Measurements from ENCODE around the gene FAM107A. TPM values are rescaled to one million over a fixed set of nuclear protein-coding genes. Genes with fewer than 3 reads are reported as not detected.

FAM107A gene
- total and polyA plus RNA-seq, 2 of the 13 experiments (the other 11 are each of a cell fraction or from before 2014, with no cell fraction given) = not detected

DNA sequence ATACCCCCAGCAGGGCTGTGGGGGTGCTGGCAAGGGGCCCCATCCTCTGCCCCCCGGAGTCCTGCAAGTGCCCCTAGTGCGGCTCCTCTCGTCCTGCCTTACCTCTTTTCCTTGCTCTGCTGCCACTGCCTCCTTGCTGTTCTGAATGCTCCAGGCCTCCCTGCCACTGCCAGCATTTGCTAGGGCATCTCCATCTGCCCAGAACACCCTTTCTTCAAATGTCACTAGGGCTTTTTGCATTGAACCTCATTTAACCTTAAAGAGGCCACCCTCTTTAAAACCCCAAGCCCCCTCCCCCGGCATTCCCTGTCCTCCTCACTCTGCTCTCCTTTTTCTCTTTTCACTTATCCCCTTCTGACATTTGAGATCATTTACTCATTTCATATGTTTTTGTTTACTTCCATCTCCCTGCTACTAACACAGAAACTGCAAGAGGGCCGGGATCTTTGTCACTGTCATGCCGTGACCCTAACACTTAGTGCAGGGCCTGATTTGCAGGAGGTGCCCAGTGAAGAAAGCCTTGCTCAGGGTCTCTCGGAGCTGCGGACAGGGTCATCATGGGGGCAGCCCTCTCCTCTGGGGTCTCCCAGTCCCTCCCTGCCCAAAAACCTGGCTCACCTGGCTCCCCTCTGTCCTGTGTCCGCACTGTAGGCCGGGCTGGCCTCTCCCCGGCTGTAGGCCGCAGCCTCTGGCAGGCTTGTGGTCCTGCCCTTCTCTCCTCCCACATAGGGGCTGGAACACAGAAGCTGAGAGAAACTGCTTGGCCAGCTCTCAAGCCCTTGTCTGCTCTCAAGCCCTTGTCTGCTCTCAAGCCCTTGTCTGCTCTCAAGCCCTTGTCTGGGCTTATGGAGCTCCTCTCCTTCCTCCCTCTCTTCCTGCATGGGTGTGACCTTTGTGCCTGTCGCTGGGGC, 40.4 kb downstream of the FAM107A start, which contains the start of gene ACOX2 (continued):
- TF ChIP-seq, protein P1, sequence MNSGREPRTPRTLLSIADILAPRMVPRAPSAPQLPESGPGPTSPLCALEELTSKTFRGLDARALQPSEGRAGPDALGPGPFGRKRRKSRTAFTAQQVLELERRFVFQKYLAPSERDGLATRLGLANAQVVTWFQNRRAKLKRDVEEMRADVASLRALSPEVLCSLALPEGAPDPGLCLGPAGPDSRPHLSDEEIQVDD (CRISPR knock-in tag; IDR thresholded peaks at IDR 0.05; ENCODE audit: borderline replicate concordance) = 0 out of 2 replicates have a peak, but pooled peaks have one; percentile 39
- TF ChIP-seq MXD4 (CRISPR knock-in tag; IDR thresholded peaks at IDR 0.05) (no peak), TARDBP (CRISPR knock-in tag; IDR thresholded peaks at IDR 0.05) (no peak; the same call in 1 of the 2 replicates), ZNF577 (CRISPR knock-in tag; IDR thresholded peaks at IDR 0.05; ENCODE audit: borderline replicate concordance, low read depth) (no peak), EZH2 (conservative IDR thresholded peaks at IDR 0.05; ENCODE audit: low read depth, low read length) (no peak), ASH2L (IDR thresholded peaks at IDR 0.05; ENCODE audit: insufficient read length, low read depth, low read length) (no peak), ZNF24 (IDR thresholded peaks at IDR 0.05) (no peak), RBM22 (optimal IDR thresholded peaks at IDR 0.05; ENCODE audit: low read length) (peak; percentile 62), ZNF724P (CRISPR knock-in tag; IDR thresholded peaks at IDR 0.05; ENCODE audit: borderline replicate concordance) (no peak), AGO1 (IDR thresholded peaks at IDR 0.05; ENCODE audit: low read depth, low read length, poor library complexity, severe bottlenecking) (no peak), FOXA1 (IDR thresholded peaks at IDR 0.05) (no peak), FOXA1 (CRISPR knock-in tag; IDR thresholded peaks at IDR 0.05) (no peak), ZZZ3 (CRISPR knock-in tag; IDR thresholded peaks at IDR 0.05; ENCODE audit: borderline replicate concordance) (no peak), ZNF367 (CRISPR knock-in tag; IDR thresholded peaks at IDR 0.05; ENCODE audit: borderline replicate concordance) (no peak), ATF1 (CRISPR knock-in tag; IDR thresholded peaks at IDR 0.05) (no peak)
- TF ChIP-seq, protein P2, sequence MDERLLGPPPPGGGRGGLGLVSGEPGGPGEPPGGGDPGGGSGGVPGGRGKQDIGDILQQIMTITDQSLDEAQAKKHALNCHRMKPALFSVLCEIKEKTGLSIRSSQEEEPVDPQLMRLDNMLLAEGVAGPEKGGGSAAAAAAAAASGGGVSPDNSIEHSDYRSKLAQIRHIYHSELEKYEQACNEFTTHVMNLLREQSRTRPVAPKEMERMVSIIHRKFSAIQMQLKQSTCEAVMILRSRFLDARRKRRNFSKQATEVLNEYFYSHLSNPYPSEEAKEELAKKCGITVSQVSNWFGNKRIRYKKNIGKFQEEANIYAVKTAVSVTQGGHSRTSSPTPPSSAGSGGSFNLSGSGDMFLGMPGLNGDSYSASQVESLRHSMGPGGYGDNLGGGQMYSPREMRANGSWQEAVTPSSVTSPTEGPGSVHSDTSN (CRISPR knock-in tag; IDR thresholded peaks at IDR 0.05) = no peak
- TF ChIP-seq, protein P3, sequence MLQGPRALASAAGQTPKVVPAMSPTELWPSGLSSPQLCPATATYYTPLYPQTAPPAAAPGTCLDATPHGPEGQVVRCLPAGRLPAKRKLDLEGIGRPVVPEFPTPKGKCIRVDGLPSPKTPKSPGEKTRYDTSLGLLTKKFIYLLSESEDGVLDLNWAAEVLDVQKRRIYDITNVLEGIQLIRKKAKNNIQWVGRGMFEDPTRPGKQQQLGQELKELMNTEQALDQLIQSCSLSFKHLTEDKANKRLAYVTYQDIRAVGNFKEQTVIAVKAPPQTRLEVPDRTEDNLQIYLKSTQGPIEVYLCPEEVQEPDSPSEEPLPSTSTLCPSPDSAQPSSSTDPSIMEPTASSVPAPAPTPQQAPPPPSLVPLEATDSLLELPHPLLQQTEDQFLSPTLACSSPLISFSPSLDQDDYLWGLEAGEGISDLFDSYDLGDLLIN (CRISPR knock-in tag; IDR thresholded peaks at IDR 0.05; ENCODE audit: borderline replicate concordance) = no peak; the same call in 1 of the 2 replicates
- TF ChIP-seq, protein P4, sequence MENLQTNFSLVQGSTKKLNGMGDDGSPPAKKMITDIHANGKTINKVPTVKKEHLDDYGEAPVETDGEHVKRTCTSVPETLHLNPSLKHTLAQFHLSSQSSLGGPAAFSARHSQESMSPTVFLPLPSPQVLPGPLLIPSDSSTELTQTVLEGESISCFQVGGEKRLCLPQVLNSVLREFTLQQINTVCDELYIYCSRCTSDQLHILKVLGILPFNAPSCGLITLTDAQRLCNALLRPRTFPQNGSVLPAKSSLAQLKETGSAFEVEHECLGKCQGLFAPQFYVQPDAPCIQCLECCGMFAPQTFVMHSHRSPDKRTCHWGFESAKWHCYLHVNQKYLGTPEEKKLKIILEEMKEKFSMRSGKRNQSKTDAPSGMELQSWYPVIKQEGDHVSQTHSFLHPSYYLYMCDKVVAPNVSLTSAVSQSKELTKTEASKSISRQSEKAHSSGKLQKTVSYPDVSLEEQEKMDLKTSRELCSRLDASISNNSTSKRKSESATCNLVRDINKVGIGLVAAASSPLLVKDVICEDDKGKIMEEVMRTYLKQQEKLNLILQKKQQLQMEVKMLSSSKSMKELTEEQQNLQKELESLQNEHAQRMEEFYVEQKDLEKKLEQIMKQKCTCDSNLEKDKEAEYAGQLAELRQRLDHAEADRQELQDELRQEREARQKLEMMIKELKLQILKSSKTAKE (CRISPR knock-in tag; IDR thresholded peaks at IDR 0.05; ENCODE audit: borderline replicate concordance) = no peak
- TF ChIP-seq, protein P5, sequence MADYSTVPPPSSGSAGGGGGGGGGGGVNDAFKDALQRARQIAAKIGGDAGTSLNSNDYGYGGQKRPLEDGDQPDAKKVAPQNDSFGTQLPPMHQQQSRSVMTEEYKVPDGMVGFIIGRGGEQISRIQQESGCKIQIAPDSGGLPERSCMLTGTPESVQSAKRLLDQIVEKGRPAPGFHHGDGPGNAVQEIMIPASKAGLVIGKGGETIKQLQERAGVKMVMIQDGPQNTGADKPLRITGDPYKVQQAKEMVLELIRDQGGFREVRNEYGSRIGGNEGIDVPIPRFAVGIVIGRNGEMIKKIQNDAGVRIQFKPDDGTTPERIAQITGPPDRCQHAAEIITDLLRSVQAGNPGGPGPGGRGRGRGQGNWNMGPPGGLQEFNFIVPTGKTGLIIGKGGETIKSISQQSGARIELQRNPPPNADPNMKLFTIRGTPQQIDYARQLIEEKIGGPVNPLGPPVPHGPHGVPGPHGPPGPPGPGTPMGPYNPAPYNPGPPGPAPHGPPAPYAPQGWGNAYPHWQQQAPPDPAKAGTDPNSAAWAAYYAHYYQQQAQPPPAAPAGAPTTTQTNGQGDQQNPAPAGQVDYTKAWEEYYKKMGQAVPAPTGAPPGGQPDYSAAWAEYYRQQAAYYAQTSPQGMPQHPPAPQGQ (CRISPR knock-in tag; IDR thresholded peaks at IDR 0.05; ENCODE audit: borderline replicate concordance) = no peak

Measured in HepG2 (cell line).